Spinal cord (tissue), 10 donors: Measurements from ENCODE around the gene MORN5. TPM values are rescaled to one million over a fixed set of nuclear protein-coding genes. Genes with fewer than 3 reads are reported as not detected.

Source experiments
- DNase-seq, 6 donors: peaks; one replicate each; pipeline versions ENCODE4 v3.0.0 to v3.0.0-alpha.2; 2013 to 2015; ENCODE audit warnings: low spot score in 6 of 6, low read depth in 4 of 6
- H3K27ac ChIP-seq: one replicate; pipeline ENCODE4 v1.5.1; 2013; ENCODE audit warnings: low read depth, low read length, control low read depth
- H3K27me3 ChIP-seq: one replicate; pipeline ENCODE4 v1.6.1; 2013; ENCODE audit warnings: low read length; ENCODE audit not compliant: control insufficient read depth, insufficient read depth
- H3K36me3 ChIP-seq: one replicate; pipeline ENCODE4 v1.6.1; 2013; ENCODE audit warnings: low read length; ENCODE audit not compliant: control insufficient read depth, insufficient read depth
- H3K4me1 ChIP-seq: one replicate; pipeline ENCODE4 v1.6.1; 2013; ENCODE audit warnings: low read length; ENCODE audit not compliant: control insufficient read depth, insufficient read depth
- H3K4me3 ChIP-seq: one replicate; pipeline ENCODE4 v1.5.1; 2013; ENCODE audit warnings: low read depth, low read length, control low read depth
- H3K9me3 ChIP-seq: one replicate; pipeline ENCODE4 v1.6.1; 2013; ENCODE audit warnings: low read length; ENCODE audit not compliant: control insufficient read depth, insufficient read depth
- WGBS: methylation state at CpG from one replicate; pipeline ENCODE4 v1.1.5; 2013; ENCODE audit warnings: missing lambda C conversion rate; ENCODE audit not compliant: insufficient coverage; 5-methylcytosine and 5-hydroxymethylcytosine counted together
- polyA plus RNA-seq, 2 donors: library from polyadenylated mRNA; unstranded; fragments of 120-200 nt; gene quantifications; one replicate each; pipeline ENCODE4 v1.2.1, GENCODE V29; 2013; ENCODE audit not compliant: insufficient read length in 2 of 2
- total RNA-seq, 2 donors: library from RNA; depleted of rRNA in 1 of 2; stranded (reverse); fragments of 120-200 nt in 1 of 2; fragments of >200 nt in 1 of 2; gene quantifications; one replicate each; pipeline versions ENCODE4 v1.2.3 to v1.2.4, GENCODE V29; 2013 to 2014
- donor health status: healthy.

The MORN5 gene
- total and polyA plus RNA-seq, 4 donors = 5.8 to 18.7 (median 7.7) TPM

- no peaks in the 10 kb centered on the region for H3K27me3 ChIP-seq
- H3K27ac ChIP-seq = no peak overlapping the region
- no peak for DNase-seq
- no CpG with 5 or more reads among the region's 5 CpGs for WGBS
- no peaks in the 10 kb centered on the region for H3K9me3 ChIP-seq
- H3K4me1 ChIP-seq = no peaks in the 10 kb centered on the region
- peaks cover 20% of the 10 kb centered on the region for H3K36me3 ChIP-seq
- no peak overlapping the region for H3K4me3 ChIP-seq
These were observed 18.0 kb upstream of the MORN5 start for GRCh38 chr9:122141671-122142070.

DNA sequence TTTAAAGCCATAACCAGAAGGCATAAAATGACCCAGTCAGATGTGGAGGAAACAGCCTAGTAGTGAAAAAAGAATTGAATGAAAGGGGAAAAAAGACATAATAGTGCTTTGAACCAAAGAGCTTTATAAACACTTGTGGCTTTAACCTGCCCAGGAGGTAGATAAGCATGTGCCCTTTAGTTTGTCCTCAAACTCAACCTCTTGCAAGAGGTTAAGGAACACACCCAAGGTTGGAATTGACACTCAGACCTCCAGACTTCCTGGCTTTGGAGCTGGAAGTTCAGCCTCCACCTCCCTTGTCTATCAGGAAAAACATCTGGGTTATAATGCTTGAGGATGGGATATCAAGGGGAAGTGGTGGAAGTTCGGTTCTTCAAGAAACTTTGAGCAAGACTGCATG, 16.4 kb upstream of the MORN5 start:
- no peak overlapping the region for H3K27ac ChIP-seq
- H3K27me3 ChIP-seq = no peaks in the 10 kb centered on the region
- 100% methylated on average over 1 of the region's 1 CpG for WGBS
- no peaks in the 10 kb centered on the region for H3K9me3 ChIP-seq
- H3K4me3 ChIP-seq = no peak overlapping the region
- H3K36me3 ChIP-seq = peaks cover 25% of the 10 kb centered on the region
- no peak for DNase-seq
- no peaks in the 10 kb centered on the region for H3K4me1 ChIP-seq

GRCh38 chr9:122143876-122144405, 15.8 kb upstream of the MORN5 start:
- no peaks in the 10 kb centered on the region for H3K4me1 ChIP-seq
- no peak overlapping the region for H3K27ac ChIP-seq
- no peaks in the 10 kb centered on the region for H3K27me3 ChIP-seq
- WGBS = 94% methylated on average over 12 of the region's 14 CpGs
- no peak for DNase-seq
- H3K36me3 ChIP-seq = peaks cover 25% of the 10 kb centered on the region
- H3K9me3 ChIP-seq = no peaks in the 10 kb centered on the region
- H3K4me3 ChIP-seq = no peak overlapping the region

DNA sequence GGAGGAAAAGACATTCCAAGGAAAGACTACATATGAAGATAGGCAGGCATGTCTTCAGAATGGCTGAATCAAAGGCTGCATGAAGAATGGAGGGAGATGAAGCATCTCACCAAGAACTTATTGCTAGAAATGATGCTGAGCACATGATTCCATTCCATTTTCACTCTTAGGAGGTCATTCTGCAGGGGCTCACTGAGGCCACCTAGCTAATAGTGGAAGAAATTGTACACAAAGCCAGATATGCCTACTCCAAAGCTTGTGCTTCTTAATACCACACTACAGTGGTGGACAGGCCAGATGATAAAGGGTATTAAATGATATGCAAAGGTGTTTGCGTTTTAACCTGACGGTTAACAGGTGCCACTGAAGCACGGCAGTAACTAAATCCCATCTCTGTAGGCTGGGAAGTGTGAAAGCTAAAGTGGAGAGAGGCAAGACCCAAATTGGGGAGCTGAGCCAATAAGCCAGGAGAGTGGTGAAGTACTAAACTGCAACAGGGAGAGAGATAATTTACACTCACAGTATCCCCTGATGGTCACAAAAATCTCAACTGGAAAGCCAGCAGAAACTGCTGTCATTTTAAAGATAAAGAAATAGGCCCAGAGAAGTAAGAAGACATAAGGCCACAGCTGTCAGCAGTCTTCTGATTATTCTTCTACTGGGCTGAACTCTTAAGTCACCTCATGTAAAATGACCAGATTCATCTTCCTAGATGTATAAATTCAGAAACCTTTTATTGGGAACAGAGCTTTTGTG, 14.7 kb upstream of the MORN5 start:
- H3K36me3 ChIP-seq = peaks cover 29% of the 10 kb centered on the region

DNA sequence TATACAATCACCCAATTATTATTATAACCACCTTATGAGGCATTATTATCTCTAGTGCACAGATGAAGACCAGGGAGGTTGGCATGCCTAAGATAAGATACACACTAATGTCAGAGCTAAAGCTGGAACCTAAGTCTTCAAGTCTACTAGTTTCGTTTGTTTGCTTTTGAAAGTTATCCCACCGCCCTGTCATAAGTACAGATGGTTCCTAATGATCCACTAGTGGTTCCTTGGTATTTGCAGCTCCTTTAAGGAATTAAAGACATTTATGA, 14.2 kb upstream of the MORN5 start:
- peaks cover 33% of the 10 kb centered on the region for H3K36me3 ChIP-seq
- DNase-seq = no peak
- 100% methylated on average over 2 of the region's 2 CpGs for WGBS
- H3K27ac ChIP-seq = no peak overlapping the region
- H3K4me3 ChIP-seq = no peak overlapping the region
- H3K4me1 ChIP-seq = no peaks in the 10 kb centered on the region
- no peaks in the 10 kb centered on the region for H3K27me3 ChIP-seq
- no peaks in the 10 kb centered on the region for H3K9me3 ChIP-seq

More for the DNA sequence above, 14.7 kb upstream of the MORN5 start:
- H3K27me3 ChIP-seq = no peaks in the 10 kb centered on the region
- H3K4me3 ChIP-seq = no peak overlapping the region
- no peaks in the 10 kb centered on the region for H3K4me1 ChIP-seq
- WGBS = 90% methylated on average over 2 of the region's 3 CpGs
- DNase-seq = peak in 1 of 6 donors; percentile 31
- H3K9me3 ChIP-seq = no peaks in the 10 kb centered on the region
- no peak overlapping the region for H3K27ac ChIP-seq

- Histone ChIP-seq H3K9me3 (no peaks in the 10 kb centered on the region), H3K4me1 (no peaks in the 10 kb centered on the region), H3K27ac (no peak overlapping the region), H3K36me3 (peaks cover 24% of the 10 kb centered on the region), H3K4me3 (no peak overlapping the region), H3K27me3 (no peaks in the 10 kb centered on the region)
- 93% methylated on average over 3 of the region's 4 CpGs for WGBS
- DNase-seq = no peak
These were observed 8.4 kb upstream of the MORN5 start for GRCh38 chr9:122151267-122151828.

DNA sequence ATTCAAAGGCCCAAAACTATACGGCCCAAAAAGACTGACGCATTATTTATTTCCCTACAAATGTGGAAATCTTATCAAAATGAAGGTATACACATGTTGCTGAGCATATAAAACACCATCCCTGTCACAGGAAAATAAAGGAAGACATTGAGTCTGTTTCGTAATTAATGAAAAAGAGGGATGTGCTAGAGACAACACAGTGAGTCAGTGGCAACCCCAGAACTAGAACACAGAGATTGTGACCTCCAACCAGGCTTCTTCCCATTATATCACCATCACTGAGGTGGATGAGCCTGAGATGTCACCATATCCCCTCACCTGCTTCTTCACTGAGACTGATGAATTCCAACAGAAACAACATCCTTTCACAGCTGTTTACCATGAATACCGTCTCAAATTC, 3.9 kb upstream of the MORN5 start:
- DNase-seq = no peak
- Histone ChIP-seq H3K27me3 (no peaks in the 10 kb centered on the region), H3K36me3 (peaks cover 9% of the 10 kb centered on the region), H3K4me1 (peaks cover 7% of the 10 kb centered on the region), H3K4me3 (no peak overlapping the region), H3K27ac (no peak overlapping the region), H3K9me3 (no peaks in the 10 kb centered on the region)
- 71% methylated on average over 1 of the region's 4 CpGs for WGBS

DNA sequence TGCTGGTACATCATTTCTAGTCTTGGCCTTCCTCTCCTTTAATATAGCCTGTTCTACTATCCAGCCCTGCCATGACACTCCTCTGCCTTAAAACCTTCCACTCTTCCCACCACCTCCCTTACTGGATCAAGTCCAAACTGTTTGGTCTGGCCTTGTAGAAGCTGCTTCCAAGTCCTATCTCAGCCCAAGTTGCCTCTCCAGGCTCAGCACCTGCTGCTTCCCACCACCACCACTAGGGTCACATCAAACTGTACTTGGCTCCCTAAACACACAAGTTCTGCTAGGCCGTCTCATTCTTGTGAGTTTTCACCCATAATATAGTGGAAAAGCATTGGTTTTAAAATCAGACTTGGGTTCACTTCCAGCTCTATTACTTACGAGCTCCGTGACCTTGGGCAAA, 1.5 kb upstream of the MORN5 start:
- H3K27ac ChIP-seq = no peak overlapping the region
- no CpG with 5 or more reads among the region's 3 CpGs for WGBS
- peaks cover 7% of the 10 kb centered on the region for H3K4me1 ChIP-seq
- H3K9me3 ChIP-seq = no peaks in the 10 kb centered on the region
- DNase-seq = no peak
- no peaks in the 10 kb centered on the region for H3K27me3 ChIP-seq
- no peaks in the 10 kb centered on the region for H3K36me3 ChIP-seq
- no peak overlapping the region for H3K4me3 ChIP-seq

- WGBS = 0% methylated on average over 1 of the region's 6 CpGs
- no peak overlapping the region for H3K27ac ChIP-seq
- no peaks in the 10 kb centered on the region for H3K27me3 ChIP-seq
- no peak for DNase-seq
- H3K9me3 ChIP-seq = no peaks in the 10 kb centered on the region
- H3K36me3 ChIP-seq = no peaks in the 10 kb centered on the region
- H3K4me1 ChIP-seq = peaks cover 7% of the 10 kb centered on the region
- peak overlapping the region; percentile 90 for H3K4me3 ChIP-seq
These were observed 178 bp downstream of the MORN5 start for GRCh38 chr9:122159925-122160246.

DNA sequence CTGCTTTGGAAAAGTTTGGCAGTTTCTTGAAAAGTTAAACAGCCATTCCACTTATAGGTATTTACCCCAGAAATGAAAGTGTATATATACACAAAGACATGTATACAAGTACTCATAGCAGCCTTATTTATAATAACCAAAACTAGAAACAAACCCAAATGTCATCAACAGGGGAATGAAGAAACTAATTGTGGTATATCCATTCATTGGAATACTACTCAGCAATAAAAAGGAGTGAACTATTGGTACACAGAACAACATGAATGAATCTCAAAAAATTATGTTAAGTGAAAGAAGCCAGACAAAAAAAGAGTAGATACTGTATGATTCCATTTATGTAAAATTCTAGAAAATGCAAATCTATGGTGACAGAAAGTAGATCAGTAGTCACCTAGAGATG, 2.7 kb downstream of the MORN5 start:
- Histone ChIP-seq H3K36me3 (no peaks in the 10 kb centered on the region), H3K27me3 (no peaks in the 10 kb centered on the region)
- no peak for DNase-seq

More for the DNA sequence above, 2.7 kb downstream of the MORN5 start:
- Histone ChIP-seq H3K9me3 (no peaks in the 10 kb centered on the region), H3K4me3 (no peak overlapping the region), H3K4me1 (peaks cover 7% of the 10 kb centered on the region), H3K27ac (no peak overlapping the region)
